Stimulated activated CD4-positive, alpha-beta T cell treated with anti-CD3 and anti-CD28 coated beads, TNF-alpha, amount 100 ng/mL, for 48 hours (primary cell): ENCODE measurements around the gene FFAR4.
"Not testable (repeated sequence)": the region's sequence is repeated elsewhere in the genome, so short reads cannot be mapped to it uniquely, and the experiment has no call there.

Experiments used
- DNase-seq, 3 donors: peaks; one replicate each; pipeline ENCODE4 v3.0.0-alpha.2; 2020; ENCODE audit warnings: low read depth in 3 of 3

The FFAR4 gene

DNA sequence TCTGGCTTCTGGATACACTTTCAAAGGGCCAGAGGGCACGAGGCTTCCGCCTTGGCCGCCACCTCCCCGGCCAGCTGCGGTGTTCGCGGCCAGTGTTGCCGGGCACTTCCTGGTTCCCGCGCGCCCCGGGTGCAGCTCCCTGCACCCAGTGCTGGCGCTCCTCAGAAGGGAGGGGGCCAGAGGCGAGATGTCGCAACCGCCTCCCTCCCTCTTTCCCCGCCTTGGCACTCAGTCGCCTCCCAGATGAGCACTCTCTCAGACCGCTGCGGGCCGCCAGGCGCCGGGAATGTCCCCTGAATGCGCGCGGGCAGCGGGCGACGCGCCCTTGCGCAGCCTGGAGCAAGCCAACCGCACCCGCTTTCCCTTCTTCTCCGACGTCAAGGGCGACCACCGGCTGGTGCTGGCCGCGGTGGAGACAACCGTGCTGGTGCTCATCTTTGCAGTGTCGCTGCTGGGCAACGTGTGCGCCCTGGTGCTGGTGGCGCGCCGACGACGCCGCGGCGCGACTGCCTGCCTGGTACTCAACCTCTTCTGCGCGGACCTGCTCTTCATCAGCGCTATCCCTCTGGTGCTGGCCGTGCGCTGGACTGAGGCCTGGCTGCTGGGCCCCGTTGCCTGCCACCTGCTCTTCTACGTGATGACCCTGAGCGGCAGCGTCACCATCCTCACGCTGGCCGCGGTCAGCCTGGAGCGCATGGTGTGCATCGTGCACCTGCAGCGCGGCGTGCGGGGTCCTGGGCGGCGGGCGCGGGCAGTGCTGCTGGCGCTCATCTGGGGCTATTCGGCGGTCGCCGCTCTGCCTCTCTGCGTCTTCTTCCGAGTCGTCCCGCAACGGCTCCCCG, at the start of gene FFAR4:
Gene FFAR4 (plus strand): TSS at position 231 of the 842 bp plus-strand sequence. CDS start 56 bp downstream, at position 287.
- no peak for DNase-seq

GRCh38 chr10:93518531-93518930, 47.9 kb upstream of the FFAR4 start:
- no peak for DNase-seq

- no peak for DNase-seq
Measured at GRCh38 chr10:93535293-93535692, 31.2 kb upstream of the FFAR4 start.

DNA sequence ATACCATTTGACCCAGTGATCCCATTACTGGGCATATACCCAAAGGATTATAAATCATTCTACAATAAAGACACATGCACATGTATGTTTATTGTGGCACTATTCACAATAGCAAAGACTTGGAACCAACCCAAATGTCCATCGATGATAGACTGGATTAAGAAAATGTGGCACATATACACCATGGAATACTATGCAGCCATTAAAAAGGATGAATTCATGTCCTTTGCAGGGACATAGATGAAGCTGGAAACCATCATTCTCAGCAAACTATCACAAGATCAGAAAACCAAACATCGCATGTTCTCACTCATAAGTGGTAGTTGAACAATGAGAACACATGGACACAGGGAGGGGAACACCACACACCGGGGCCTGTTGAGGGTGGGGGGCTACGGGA, 25.6 kb upstream of the FFAR4 start:
- DNase-seq: not testable (repeated sequence)

- peak in 2 of 3 donors; percentile 5 to 11 for DNase-seq
Measured at GRCh38 chr10:93541402-93542357, 24.8 kb upstream of the FFAR4 start.

- DNase-seq: no peak
Measured at GRCh38 chr10:93542358-93542791, 24.1 kb upstream of the FFAR4 start.

GRCh38 chr10:93546995-93547394, 19.5 kb upstream of the FFAR4 start:
- DNase-seq: not testable (repeated sequence)

DNA sequence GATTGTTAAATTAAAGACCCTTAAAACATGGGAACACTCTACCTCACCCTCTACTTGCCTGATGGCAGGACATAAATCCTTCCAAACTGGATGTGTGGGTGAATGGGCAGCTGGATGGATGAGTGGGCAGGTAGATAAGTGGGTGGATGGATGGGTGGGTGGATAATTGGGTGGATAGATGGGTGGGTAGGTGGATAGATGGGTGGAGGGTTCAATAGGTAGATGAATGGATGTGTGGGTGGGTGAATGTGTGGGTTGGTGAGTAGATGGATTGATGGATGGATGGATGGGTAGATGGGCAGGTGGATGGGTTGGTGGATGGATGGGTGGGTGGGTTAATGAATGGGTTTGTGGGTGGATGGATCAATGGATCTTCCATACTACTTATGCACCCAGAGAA, 18.9 kb upstream of the FFAR4 start:
- DNase-seq: no peak

GRCh38 chr10:93548376-93549071, 17.9 kb upstream of the FFAR4 start:
- DNase-seq: no peak

- no peak for DNase-seq
Measured at GRCh38 chr10:93550606-93551005, 15.9 kb upstream of the FFAR4 start.

DNA sequence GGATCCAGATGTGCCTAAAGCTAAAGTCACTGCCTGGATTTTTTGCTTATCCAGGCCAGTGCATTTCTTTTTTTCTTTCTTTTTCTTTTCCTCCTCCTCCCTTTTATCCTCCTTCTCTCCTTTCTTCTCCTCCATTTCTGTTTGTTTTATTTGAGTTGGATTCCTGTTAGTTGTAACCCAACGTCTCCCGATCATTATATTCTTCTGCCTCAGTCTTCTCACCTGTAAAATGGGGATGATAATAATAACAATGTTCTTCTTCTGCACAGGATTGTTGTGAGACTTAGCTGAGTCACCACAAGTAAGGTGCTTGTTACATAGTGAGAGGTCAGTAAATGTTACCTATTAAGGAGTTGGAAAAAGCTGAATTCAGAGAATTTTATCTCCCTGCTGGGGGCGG, 13.7 kb upstream of the FFAR4 start:
- no peak for DNase-seq

- DNase-seq: no peak
Measured at GRCh38 chr10:93553482-93554315, 12.8 kb upstream of the FFAR4 start.

DNA sequence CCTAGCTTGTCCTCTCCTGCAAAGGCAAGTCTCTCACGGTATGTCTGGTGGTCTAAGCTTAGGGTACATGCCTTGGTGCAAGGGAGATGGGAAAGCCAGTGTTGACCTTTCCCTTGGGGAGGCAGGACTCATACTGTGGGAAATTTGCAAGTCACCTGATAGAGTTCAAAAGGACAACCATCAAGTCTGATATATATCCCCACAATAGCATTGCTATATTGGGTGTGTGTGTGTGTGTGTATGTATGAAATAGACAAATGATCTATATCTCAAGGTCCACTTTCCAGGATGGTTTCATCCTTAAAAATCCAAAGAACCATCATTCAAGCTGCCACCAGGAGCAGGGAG, 12.2 kb upstream of the FFAR4 start:
- DNase-seq: no peak

DNA sequence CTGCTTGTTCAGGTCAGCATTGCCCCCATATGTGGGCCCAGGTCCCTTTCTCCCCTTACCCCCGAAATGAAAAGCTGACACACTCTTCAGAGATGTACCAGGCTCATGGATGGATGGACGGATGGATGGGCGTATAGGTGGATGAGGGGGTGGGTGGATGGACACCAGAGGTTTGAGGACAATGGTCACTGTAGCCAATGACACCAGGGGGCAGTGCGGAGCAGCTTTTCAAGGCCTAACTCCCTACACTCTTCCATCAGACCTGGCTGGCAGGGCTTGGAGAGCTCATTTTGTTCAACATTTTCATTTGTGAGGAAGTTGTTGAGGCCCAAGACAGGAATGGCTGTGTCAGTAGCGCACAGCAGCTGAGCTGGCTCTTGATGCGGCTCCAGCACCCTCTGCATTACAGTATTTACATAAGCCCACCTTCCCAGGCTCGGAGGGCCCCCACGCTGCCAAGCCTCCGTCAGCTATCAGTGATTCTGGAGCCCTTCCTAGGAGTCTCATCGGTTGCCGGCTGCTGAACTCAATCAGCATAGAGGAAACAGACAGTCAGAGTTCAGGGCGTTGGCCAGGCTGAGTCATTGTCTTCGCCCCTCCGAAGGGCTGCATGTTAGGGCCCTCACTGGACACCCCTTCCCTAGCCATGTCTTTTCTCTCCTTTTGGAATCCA, 11.6 kb upstream of the FFAR4 start:
- peak; percentile 18 to 45 (median 29) for DNase-seq

- no peak for DNase-seq
Measured at GRCh38 chr10:93559490-93559889, 7.0 kb upstream of the FFAR4 start.

DNA sequence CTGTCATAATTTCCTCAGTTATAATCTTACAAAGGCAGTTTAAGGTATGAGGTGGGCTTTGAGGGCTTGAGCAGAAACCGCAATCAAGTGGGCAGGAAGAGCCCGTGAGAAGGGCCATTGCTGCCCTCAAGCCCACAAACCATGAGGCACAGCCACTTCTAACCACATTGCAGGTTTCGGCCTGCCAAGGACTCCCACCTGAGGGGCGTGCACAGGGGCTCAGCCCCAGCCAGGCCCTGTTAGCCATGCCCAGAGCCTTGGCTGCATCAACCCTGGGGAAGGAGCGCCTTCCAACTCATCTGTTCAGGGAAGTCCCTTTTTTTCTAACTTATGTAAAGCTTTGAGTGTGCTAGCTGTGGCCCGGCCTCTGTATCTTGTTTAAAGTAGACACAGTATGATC, 5.9 kb upstream of the FFAR4 start:
- DNase-seq: no peak

DNA sequence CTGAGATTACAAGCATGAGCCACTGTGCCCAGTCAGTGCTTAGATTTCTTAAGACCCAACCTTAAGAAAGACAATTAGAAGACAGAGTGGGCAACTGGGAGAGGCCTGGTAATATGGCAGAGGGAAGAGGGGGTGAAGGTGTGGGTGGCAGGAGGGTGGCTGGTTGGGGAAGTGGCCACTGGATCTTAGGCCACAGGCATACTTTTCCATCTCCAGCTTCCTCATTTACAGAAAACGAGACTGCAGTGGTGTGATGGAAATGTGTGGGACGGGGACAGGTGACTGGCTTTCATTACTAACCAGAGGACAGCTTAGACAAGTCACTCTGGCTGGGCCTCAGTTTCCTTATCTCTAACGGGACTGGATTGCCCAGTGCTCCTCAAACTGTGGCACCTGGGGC, 1.0 kb upstream of the FFAR4 start:
- no peak for DNase-seq

DNA sequence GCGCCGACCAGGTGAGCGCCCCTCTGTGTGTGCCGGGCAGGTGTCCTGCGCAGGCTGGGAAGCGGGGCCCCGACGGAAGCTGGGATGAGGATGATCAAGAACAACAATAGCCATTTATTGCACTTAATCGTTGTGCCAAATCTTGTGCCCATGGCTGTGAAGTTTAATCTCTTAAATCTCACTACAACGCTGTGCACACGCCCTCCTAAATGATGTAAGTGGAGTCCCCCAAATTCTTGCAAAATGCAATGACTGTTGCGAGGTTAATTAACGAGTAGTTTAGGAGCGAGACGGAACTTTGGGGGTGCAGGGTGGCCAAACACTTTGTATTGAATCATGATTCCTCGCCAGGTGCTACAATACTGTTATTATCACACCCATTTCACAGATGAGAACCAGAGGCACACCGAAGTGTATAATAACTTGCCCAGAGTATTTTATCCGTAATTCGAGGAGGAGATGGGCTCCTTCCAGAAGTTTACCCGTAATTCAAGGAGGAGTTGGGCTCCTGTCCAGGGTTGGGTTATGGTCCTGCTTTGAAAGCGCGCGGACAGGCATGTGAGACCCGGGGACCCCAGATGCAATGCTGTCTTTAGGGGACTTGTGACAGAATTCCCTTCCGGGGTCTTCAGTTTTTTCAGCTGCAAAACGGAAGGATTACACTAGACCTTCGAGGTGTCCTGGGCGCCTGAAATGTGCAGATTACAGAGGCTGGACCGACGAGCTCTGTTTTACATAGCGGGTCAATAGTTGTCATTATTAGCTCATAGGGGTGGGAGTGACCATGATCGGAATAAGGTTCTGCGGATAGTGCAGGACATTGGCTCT, 1.0 kb downstream of the FFAR4 start:
- DNase-seq: no peak

- no peak for DNase-seq
Measured at GRCh38 chr10:93568105-93568390, 1.6 kb downstream of the FFAR4 start.

- no peak for DNase-seq
Measured at GRCh38 chr10:93570383-93570782, 3.9 kb downstream of the FFAR4 start.
